Fibroblast of lung (primary cell): ENCODE data around the gene MPC2. TPM values are rescaled to one million over a fixed set of nuclear protein-coding genes. Genes with fewer than 3 reads are reported as not detected.
A peak's percentile ranks its signal among the peaks of the same experiment; 100 is the strongest.
"Not testable (repeated sequence)": the region's sequence is repeated elsewhere in the genome, so short reads cannot be mapped to it uniquely, and the experiment has no call there.

Experiments
- DNase-seq, 2 donors: peaks; one replicate each; pipeline versions ENCODE4 v3.0.0 to v3.0.0-alpha.2; 2010; ENCODE audit warnings: low read depth in 2 of 2
- H2AFZ ChIP-seq: 2 replicates; pipeline ENCODE4 v1.5.1; 2012; ENCODE audit warnings: low read length, control low read depth, inconsistent platforms
- H3K27ac ChIP-seq: 2 replicates; pipeline ENCODE4 v1.5.1; 2011; ENCODE audit warnings: low read length, control low read depth; ENCODE audit not compliant: insufficient read depth
- H3K27me3 ChIP-seq: 2 replicates; pipeline ENCODE4 v1.5.1; 2011; ENCODE audit warnings: mild to moderate bottlenecking, low read length; ENCODE audit not compliant: control insufficient read depth, insufficient read depth
- H3K36me3 ChIP-seq: 2 replicates; pipeline ENCODE4 v1.5.1; 2011; ENCODE audit warnings: low read length; ENCODE audit not compliant: control insufficient read depth, insufficient read depth
- H3K4me1 ChIP-seq: 2 replicates; pipeline ENCODE4 v1.5.1; 2011; ENCODE audit warnings: low read length; ENCODE audit not compliant: control insufficient read depth, insufficient read depth; ENCODE audit errors: extremely low read depth
- H3K4me2 ChIP-seq: 2 replicates; pipeline ENCODE4 v1.5.1; 2011; ENCODE audit warnings: low read length, control low read depth; ENCODE audit not compliant: insufficient read depth; ENCODE audit errors: extremely low read depth
- H3K4me3 ChIP-seq, 4 experiments: fragments of 200-600 bp in 1 of 4; sonication (generic) in 1 of 4; replicated peaks in 1 of 4; 2 replicates each; pipeline ENCODE4 v1.5.1; 2011 to 2016; ENCODE audit warnings: low read length in 4 of 4, low read depth in 3 of 4, mild to moderate bottlenecking in 3 of 4, control low read depth in 2 of 4, inconsistent platforms in 1 of 4, mixed read lengths in 1 of 4; ENCODE audit not compliant: insufficient read depth in 1 of 4; ENCODE audit errors: control extremely low read depth in 1 of 4
- H3K79me2 ChIP-seq: 2 replicates; pipeline ENCODE4 v1.5.1; 2012; ENCODE audit warnings: mild to moderate bottlenecking, low read length, inconsistent platforms; ENCODE audit not compliant: control insufficient read depth, insufficient read depth
- H3K9ac ChIP-seq: 2 replicates; pipeline ENCODE4 v1.5.1; 2011; ENCODE audit warnings: mild to moderate bottlenecking, low read length, control low read depth; ENCODE audit not compliant: insufficient read depth
- H3K9me3 ChIP-seq: 2 replicates; pipeline ENCODE4 v1.5.1; 2012; ENCODE audit warnings: low read depth, low read length; ENCODE audit not compliant: control insufficient read depth, insufficient read depth
- H4K20me1 ChIP-seq: 2 replicates; pipeline ENCODE4 v1.5.1; 2011; ENCODE audit warnings: low read length; ENCODE audit not compliant: control insufficient read depth, insufficient read depth; ENCODE audit errors: extremely low read depth
- EZH2 ChIP-seq: IDR thresholded peaks from 2 replicates; pipeline ENCODE4 v1.5.1; 2012; ENCODE audit warnings: low read length, control low read depth, mild to moderate bottlenecking; ENCODE audit errors: missing control alignments
- polyA plus RNA-seq, 2 donors: library from polyadenylated mRNA; depleted of rRNA in 1 of 2; stranded (reverse) in 1 of 2; unstranded in 1 of 2; fragments of >200 nt; gene quantifications; 2 replicates each; pipeline ENCODE4 v1.2.1, GENCODE V29; 2011 to 2012; ENCODE audit warnings: missing spikeins in 1 of 2
- total RNA-seq: library from RNA; depleted of rRNA; stranded (reverse); fragments of >200 nt; gene quantifications from 2 replicates; pipeline ENCODE4 v1.2.1, GENCODE V29; 2014
- TF ChIP-seq, protein P1 (sequence below), 2 donors: IDR thresholded peaks in 1 of 2; conservative IDR thresholded peaks in 1 of 2; 1 replicate in 1 of 2; 2 replicates in 1 of 2; pipeline ENCODE4 v1.5.1; 2011 to 2012; ENCODE audit warnings: low read length in 2 of 2, control low read depth in 1 of 2, inconsistent platforms in 1 of 2, low read depth in 1 of 2, mild to moderate bottlenecking in 1 of 2

MPC2 gene
- total and polyA plus RNA-seq, 2 donors (not counting 1 experiment from before 2014, with no cell fraction given): 35.2 to 58.7 TPM

DNA sequence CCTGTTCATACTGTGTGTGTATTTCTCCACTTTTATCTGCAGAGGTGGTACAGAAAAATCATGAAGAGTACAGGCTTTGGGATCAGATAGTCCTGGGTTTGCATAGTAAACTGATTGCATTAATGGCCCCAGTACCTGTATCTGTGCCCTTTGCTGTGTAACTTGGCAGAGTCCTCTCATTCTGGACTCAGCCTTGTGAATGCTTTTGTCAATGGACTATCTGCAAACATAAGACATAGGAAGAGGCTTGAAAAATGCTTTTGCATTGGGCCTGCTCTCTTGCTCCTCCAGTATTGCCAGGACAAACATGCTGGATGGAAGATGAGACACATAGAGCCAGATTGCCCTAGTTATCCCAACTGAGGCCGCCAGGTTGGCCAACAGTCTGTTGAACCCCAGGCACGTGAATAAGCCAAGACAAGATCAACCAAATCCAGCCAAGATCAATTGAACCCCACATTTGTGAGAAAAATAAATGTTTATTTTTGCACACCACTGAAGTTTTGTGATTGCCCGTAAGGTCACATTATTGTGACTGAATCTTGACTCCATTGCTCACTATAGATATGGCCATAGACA, 60.2 kb downstream of the MPC2 start:
- Histone ChIP-seq H2AFZ (no peak overlapping the region), H3K79me2 (no peaks in the 10 kb centered on the region), H3K9ac (no peak overlapping the region), H3K9me3 (no peaks in the 10 kb centered on the region), H4K20me1 (no peaks in the 10 kb centered on the region), H3K27ac (no peak overlapping the region), H3K4me1 (no peaks in the 10 kb centered on the region), H3K4me2 (no peak overlapping the region), H3K27me3 (no peaks in the 10 kb centered on the region), H3K4me3 (no peak overlapping the region), H3K36me3 (no peaks in the 10 kb centered on the region)
- no peak for DNase-seq
- no peak for TF ChIP-seq EZH2
- TF ChIP-seq, protein P1, sequence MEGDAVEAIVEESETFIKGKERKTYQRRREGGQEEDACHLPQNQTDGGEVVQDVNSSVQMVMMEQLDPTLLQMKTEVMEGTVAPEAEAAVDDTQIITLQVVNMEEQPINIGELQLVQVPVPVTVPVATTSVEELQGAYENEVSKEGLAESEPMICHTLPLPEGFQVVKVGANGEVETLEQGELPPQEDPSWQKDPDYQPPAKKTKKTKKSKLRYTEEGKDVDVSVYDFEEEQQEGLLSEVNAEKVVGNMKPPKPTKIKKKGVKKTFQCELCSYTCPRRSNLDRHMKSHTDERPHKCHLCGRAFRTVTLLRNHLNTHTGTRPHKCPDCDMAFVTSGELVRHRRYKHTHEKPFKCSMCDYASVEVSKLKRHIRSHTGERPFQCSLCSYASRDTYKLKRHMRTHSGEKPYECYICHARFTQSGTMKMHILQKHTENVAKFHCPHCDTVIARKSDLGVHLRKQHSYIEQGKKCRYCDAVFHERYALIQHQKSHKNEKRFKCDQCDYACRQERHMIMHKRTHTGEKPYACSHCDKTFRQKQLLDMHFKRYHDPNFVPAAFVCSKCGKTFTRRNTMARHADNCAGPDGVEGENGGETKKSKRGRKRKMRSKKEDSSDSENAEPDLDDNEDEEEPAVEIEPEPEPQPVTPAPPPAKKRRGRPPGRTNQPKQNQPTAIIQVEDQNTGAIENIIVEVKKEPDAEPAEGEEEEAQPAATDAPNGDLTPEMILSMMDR (conservative IDR thresholded peaks at IDR 0.05 in 1 of 2, IDR thresholded peaks at IDR 0.05 in 1 of 2; ENCODE audit: low read depth in 1 of 2, low read length in 2 of 2): no peak

GRCh38 chr1:167871331-167871730, 65.5 kb downstream of the MPC2 start:
- no peak overlapping the region for H3K9ac ChIP-seq
- DNase-seq: peak; percentile 32 to 55
- TF ChIP-seq EZH2: no peak
- TF ChIP-seq, protein P1 (conservative IDR thresholded peaks at IDR 0.05 in 1 of 2, IDR thresholded peaks at IDR 0.05 in 1 of 2; ENCODE audit: low read depth in 1 of 2, low read length in 2 of 2): no peak
- no peak overlapping the region for H3K27ac ChIP-seq
- H3K4me2 ChIP-seq: no peak overlapping the region
- H4K20me1 ChIP-seq: no peaks in the 10 kb centered on the region
- no peaks in the 10 kb centered on the region for H3K79me2 ChIP-seq
- H3K4me1 ChIP-seq: no peaks in the 10 kb centered on the region
- H3K36me3 ChIP-seq: no peaks in the 10 kb centered on the region
- H2AFZ ChIP-seq: no peak overlapping the region
- no peaks in the 10 kb centered on the region for H3K27me3 ChIP-seq
- H3K4me3 ChIP-seq: no peak overlapping the region
- H3K9me3 ChIP-seq: no peaks in the 10 kb centered on the region

DNA sequence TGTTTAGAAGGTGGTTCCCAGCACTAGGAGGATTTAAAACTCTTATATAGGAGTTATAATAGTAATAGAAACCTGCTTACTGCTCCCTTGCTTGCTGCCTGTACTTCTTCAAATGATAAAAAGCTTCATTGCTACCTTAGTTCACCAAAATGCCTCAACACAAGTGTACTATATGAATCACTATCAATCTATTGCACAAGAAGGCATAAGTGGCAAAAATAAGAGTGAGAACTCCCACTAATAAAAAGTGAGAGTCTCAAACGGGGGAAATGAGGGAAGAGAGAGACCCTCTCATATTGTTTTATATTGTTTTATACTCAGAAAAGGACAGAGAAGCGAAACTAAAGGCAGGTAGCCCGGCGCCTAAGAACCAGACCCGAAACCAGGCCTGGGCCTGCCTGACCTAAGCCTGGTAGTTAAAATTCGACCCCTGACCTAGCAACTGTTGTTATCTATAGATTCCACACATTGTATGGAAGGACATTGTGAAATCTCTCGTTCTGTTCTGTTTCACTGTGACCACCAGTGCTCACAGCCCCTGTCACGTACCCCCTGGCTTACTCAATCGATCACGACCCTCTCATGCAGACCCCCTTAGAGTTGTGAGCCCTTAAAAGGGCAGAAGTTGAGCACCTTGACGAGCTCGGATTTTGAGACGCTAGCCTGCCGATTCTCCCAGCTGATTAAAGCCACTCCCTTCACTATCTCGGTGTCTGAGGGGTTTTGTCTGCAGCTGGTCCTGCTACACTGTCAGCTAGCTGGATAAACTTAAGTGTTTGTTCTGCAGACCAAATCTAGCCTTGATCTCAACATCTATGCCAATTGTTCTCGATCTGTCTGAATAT, 67.5 kb downstream of the MPC2 start:
- H3K9me3 ChIP-seq, H3K27ac ChIP-seq, H3K4me2 ChIP-seq, H3K4me1 ChIP-seq, H2AFZ ChIP-seq, H3K4me3 ChIP-seq, H3K36me3 ChIP-seq, DNase-seq, H3K9ac ChIP-seq, H3K27me3 ChIP-seq, H4K20me1 ChIP-seq, H3K79me2 ChIP-seq: not testable (repeated sequence)

DNA sequence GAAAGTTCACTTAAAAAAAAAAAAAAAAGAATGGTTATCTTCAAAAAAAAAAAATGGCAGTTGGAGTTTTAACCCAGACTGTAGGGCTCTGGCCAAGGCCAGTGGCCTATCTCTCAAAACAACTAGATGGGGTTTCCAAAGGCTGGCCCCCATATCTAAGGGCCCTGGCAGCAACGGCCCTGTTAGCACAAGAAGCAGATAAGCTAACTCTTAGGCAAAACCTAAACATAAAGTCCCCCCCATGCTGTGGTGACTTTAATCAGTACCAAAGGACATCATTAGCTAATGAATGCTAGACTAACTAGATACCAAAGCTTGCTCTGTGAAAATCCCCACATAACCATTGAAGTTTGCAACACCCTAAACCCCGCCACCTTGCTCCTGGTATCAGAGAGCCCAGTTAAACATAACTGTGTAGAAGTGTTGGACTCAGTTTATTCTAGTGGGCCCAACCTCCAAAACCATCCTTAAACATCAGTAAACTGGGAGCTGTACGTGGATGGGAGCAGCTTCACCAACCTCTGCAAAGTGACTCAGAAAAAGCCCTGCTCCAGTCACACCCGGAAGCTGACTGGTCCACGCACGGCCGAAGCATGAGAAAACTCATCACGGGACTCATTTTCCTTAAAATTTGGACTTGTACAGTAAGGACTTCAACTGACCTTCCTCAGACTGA, 70.0 kb downstream of the MPC2 start:
- H3K27ac ChIP-seq, H3K4me1 ChIP-seq, H3K4me2 ChIP-seq, H3K4me3 ChIP-seq, DNase-seq, H3K9ac ChIP-seq, H3K27me3 ChIP-seq, H3K9me3 ChIP-seq, H3K79me2 ChIP-seq, H4K20me1 ChIP-seq, H3K36me3 ChIP-seq, H2AFZ ChIP-seq: not testable (repeated sequence)
